ENCODE data around the gene TLR9.
A peak's percentile ranks its signal among the peaks of the same experiment; 100 is the strongest.
"Not testable (repeated sequence)": the region's sequence is repeated elsewhere in the genome, so short reads cannot be mapped to it uniquely, and the experiment has no call there.

TLR9 gene, protein sequence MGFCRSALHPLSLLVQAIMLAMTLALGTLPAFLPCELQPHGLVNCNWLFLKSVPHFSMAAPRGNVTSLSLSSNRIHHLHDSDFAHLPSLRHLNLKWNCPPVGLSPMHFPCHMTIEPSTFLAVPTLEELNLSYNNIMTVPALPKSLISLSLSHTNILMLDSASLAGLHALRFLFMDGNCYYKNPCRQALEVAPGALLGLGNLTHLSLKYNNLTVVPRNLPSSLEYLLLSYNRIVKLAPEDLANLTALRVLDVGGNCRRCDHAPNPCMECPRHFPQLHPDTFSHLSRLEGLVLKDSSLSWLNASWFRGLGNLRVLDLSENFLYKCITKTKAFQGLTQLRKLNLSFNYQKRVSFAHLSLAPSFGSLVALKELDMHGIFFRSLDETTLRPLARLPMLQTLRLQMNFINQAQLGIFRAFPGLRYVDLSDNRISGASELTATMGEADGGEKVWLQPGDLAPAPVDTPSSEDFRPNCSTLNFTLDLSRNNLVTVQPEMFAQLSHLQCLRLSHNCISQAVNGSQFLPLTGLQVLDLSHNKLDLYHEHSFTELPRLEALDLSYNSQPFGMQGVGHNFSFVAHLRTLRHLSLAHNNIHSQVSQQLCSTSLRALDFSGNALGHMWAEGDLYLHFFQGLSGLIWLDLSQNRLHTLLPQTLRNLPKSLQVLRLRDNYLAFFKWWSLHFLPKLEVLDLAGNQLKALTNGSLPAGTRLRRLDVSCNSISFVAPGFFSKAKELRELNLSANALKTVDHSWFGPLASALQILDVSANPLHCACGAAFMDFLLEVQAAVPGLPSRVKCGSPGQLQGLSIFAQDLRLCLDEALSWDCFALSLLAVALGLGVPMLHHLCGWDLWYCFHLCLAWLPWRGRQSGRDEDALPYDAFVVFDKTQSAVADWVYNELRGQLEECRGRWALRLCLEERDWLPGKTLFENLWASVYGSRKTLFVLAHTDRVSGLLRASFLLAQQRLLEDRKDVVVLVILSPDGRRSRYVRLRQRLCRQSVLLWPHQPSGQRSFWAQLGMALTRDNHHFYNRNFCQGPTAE

DNA sequence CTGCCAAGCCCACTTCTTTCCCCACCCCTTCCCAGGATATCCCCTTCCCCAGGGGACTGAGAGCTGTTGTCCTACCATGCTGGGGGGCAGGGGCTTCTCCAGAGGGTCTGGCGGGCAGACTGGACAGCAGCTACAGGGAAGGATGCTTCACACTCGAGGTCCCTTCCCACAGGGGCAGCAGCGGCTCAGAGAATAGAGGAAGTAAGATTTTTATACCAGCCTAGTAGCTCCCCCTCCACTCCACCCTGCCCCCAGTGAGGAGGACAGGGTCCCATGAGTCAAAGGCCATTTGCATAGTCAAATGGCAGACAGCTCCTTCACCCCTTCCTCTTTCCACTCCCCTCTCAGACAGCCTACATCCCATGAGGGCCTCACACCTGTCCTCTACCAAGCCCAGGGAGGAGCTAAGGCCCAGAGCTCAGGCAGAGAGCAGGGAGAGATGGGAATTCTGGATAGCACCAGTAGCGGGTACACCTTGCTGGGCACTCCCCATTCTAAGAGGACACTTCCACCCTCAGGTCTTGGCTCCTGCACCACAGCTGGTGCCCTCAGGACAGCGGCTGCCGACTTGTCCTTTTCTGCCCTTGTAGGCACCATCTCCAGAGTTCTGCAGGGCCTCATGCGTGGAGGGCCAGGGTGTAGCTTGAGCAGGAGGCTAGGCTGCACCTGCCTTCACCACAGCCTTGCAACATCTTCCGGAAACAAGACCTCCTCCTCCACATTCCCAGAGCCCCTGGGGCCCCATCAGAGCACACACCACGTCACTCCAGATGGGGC lies at the start of gene TLR9:
TLR9 (minus strand) TSS at position 194 of the 777 bp plus-strand sequence; CDS start at position 78, 116 bp downstream.
- peak; percentile 64 for DNase-seq

DNA sequence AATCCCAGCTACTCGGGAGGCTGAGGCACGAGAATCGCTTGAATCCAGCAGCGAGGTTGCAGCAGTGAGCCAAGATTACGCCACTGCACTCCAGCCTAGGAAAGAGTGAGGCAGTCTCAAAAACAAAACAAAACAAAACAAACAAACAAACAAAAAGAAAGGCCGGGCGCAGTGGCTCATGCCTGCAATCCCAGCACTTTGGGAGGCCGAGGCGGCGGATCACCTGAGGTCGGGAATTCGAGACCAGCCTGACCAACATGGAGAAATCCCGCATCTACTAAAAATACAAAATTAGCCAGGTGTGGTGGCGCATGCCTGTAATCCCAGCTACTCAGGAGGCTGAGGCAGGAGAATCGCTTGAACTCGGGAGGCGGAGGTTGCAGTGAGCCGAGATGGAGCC lies 49.3 kb upstream of the TLR9 start:
- not testable (repeated sequence) for DNase-seq

DNA sequence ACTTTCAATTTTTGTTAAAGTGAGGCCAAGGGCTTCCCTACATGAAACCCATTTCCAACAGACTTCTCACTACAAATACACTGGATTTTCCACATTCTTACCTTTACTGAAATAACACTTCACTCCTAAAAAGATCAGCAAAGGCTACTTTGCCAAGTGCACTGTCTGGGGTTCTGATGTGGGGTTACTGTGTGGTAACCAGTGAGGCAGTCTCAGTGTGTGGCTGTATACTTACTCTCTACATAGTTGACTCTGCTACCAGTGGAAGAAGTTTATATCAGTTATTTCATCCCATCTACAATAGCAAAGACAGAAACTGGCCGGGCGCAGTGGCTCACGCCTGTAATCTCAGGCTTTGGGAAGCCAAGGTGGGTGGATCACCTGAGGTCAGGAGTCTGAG lies 47.4 kb upstream of the TLR9 start:
- no peak for DNase-seq

DNA sequence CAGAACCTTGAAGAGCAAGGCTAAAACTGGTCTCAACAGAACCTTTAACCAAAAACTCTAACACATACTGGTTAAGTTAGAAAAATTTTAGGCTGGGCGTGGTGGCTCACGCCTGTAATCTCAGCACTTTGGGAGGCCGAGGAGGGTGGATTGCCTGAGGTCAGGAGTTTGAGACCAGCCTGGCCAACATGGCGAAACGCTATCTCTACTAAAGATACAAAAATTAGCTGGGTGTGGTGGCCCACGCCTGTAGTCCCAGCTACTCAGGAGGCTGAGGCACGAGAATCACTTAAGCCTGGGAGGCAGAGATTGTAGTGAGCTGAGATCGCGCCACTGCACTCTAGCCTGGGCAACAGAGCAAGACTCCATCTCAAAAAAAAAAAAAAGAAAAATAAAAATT lies 46.7 kb upstream of the TLR9 start:
- DNase-seq: not testable (repeated sequence)

DNA sequence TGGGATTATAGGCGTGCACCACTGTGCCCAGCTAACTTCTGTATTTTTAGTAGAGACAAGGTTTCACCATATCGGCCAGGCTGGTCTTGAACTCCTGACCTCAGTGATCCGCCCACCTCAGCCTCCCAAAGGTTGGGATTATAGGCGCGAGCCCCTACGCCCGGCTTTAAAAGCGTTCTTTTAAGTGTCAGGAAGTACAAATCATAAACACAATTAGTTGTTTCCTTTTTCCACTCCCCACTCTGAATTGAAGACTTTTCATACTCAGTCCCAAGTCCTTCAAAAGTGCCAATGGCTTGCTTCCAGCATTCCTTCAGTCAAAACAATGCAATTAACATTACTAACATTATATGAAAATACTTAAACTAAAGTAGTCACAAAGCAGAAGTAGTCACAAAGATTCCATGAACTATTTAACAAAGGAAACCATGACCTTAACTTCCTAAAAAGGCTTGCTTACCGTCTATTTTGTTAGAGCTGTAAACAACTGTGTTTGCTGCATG lies 44.9 kb upstream of the TLR9 start:
- no peak for DNase-seq

DNA sequence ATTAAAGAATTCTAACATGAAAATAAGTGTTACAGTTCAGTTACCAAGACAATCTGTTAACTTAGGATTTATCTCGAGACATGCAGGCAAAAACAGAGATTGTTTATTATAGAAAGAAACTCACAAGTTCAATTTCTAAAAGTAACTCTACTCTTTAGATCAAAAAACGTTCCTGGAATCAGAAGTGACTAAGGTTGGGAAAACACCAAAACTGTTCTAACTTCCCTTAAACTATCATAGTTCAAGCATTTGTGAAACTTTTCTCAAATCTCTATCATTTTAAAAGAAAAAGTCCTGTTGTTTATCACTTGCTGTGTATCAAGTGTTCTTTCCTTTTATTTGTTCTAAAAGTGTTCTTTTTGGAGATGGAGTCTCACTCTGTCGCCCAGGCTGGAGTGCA lies 44.3 kb upstream of the TLR9 start:
- DNase-seq: no peak

DNA sequence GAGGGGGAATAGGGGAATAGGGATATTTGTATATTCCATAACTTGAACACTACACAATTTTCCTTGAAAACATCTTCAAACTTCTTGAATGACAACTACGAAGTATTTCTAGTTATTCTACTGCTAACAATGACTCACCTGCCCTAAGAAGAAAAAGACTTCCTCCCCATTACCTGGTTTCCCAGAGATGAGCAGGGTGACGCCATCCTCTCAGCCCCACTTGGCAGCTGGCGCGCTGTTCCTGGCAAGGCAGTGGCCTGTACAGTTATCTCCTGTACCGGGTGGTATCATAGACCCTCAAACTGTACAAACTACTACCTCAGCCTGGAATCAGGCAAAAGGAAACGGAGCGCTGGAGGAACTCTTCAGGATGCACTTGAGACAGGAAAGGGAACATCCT lies 42.6 kb upstream of the TLR9 start:
- DNase-seq: no peak

DNA sequence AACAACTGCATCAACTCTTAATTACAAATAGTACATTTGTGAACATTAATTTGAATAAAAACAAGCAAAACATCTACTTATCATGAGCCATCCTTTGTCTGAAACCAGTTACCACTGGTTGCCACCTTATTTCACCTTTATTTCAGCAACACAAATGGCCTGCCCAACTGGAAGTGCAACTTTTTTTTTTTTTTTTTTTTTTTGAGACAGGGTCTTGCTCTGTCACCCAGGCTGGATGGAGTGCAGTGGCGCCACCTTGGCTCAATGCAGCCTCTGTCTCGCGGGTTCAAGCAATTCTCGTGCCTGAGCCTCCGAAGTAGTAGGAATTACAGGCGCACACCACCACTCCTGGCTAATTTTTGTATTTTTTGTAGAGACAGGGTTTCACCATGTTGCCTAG lies 39.9 kb upstream of the TLR9 start:
- DNase-seq: no peak

DNA sequence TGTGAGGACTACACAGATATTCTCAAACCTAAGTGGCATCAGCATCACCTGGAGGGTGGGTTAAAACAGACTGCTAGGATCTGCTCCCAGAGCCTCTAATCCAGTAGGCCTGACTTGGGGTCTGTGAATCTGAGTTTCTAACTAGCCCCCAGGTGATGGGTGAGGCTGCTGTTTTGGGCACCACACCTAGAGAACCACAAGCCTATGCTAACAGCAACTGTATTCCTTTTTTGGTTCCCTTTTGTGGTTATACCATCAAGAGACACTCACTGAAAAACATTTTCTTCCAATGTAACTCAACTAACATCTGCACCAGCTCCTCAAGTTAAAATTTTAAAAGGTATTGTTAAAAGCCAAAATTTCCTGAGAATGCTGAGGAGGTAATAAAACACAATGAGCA lies 37.0 kb upstream of the TLR9 start:
- no peak for DNase-seq

DNA sequence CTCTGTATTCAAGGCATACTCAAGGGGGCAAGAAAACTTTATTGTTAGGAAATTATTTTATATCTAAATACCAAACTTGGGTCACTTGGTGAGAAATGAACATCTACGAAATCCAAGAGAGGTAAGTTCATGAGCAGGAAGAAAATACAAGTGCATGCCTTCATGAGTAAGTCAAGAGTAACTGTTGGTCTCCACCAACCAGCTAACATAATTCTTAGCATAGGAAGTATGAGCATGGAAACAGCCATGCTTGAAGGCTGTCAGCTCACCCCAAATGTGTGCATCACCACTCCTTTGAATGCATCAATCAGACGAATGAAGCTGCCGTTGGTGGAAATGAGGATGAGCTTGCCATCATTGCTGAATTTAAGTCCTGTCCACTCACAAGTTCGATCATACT lies 34.0 kb upstream of the TLR9 start:
- no peak for DNase-seq

DNA sequence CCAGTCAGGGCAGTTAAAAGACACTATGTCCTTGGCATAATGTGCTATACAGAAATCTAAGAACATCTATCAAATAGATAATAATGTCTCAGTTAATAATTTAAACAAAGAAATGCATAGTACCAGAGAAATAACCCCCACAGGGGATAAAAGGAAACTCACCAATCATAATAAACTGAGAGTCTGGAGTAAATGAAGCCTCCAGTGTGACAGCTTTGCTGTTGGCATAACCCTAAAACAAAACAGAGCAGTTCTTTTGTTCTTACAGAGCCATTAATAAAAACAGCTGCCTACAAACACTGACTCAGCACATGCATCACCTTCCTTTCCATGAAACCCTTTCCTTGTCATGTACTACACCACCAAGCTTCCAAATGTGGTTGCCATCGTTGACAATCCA lies 33.6 kb upstream of the TLR9 start:
- no peak for DNase-seq

DNA sequence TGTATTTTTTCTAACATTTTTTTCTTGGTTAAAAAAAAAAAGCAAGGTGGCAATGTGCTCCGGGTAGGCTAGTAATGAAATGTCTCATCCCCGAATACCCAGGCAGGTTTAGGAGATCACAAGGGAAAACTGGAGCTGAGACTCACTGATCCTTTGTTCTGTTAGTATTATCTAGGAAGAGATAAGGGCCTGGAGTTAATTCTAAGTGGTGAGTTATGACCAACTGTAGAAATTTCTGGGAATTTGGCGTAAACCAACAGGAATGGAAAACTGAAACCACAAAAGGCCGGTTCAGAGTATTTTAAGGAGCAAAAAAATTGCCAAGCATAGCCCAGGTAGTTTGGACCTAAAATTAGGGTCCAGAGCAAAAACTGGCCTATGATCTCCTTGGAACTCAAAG lies 32.5 kb upstream of the TLR9 start:
- DNase-seq: no peak

DNA sequence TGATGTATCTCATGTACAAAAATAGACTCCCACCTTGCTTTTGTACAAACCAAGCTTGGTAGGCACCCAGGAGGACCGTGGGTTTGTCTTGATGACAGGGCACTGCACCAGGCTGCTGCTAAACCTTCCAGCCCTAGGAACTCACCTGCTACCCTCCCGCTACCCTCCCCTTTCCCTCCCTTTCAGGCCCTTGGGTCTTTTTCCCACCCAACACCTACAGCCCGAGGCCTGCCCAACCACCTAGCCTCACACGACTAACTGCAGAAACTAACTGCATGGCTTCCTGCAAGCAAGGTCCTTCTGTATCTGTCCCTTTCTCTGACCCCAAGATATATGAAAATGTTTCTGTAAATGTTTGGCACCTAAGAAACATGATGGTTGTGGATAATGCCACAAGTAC lies 31.2 kb upstream of the TLR9 start:
- DNase-seq: no peak

DNA sequence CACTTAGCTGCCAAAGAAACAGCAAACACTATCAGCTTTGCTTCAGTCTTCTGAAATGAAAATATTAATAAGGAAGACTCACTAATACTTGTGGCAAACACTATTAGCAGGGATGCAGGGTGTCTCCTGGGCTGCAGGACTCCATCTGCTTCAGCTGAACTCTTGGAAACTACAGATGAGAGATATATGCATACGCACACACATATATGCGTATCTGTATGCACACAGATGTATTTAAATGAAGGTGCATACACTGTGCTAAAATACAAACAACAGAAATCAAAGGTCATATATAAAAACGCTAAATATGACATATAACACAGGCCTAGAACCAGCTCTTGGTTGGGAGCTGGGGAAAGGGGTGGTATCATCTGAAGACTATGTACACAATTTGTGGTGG lies 30.7 kb upstream of the TLR9 start:
- DNase-seq: no peak

DNA sequence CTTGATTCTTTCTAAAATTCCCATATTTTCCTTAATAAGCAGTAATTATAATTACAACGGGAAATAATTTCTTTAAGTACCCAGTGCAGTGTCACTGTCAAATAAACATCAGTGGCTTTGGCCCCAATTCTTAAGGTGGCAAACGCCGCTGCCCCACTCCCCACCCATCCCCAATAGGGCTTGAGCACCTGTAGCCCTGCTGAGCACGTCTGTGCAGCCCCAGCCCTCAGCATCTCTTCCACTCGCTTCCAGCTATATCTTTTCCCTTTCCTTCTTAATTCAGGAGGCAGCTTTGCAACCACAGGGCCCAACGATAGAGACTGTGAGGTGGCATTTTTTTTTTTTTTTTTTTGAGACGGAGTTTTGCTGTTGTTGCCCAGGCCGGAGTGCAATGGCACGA lies 29.2 kb upstream of the TLR9 start:
- no peak for DNase-seq

DNA sequence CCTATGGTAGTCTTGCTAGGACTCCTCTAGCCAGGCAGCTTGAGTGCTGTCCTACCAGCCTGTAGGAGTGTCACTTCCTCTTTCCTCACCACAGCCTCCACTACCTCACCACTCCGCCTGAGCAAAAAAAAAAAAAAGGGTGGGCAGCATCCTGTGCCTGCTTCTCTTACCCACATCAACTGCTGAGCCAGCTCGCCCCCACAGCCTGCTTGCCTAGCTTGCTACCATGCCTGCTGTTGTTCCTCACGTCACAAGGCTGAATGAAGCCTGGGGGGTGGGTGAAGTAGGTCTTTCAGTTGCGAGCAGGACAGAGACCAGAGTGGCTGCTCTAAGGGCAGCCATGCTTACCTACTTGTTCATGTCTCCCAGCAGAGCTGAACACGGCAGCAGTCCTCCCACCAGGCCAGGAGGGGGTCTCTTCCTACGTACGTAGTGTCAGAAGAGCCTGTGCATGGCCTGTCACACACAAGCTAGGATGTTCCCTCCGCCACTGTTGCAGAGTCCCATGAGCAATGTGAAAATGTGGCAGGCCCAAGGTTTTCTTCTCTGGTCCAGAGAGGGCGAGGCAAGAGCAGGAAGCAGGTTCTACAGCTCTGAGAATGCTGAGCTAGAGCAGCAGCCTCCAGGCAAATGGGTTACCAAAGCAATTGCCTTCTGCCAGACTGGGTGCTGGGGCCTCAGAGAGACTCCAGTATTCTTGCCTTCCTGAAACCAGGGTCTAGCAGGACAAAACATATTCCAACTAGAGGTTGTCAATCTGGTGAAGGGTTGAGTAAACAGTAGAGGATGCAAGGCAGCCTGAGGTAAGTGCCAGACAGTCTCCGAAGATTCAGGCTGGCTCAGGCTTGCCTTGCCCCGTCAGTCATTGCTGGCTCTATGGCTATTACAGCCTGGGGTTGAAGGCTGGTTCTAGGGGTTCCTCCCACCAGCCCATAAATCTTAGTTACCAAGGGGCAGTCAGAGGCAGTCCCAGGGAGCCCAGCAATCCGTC lies 28.2 kb upstream of the TLR9 start:
- no peak for DNase-seq

DNA sequence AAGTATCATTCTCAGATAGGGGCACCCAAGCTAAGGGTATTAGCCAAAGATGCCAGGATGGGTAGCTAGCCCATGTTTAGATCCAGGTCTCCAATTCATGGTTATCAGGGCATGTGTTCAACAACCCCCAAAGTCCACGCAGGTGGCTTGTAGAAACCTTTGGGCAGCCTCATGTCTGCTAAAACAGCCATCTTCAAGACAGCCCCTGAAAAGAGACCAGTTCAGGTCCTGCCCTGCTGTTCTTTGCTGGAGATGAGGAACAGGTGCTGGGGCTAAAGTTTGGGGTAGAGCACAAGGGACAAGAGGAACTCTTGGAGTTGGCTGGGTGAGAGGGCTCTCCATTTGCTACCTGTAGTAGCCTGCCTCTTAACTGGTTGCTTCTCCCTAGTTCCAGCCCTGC lies 24.7 kb upstream of the TLR9 start:
- no peak for DNase-seq

DNA sequence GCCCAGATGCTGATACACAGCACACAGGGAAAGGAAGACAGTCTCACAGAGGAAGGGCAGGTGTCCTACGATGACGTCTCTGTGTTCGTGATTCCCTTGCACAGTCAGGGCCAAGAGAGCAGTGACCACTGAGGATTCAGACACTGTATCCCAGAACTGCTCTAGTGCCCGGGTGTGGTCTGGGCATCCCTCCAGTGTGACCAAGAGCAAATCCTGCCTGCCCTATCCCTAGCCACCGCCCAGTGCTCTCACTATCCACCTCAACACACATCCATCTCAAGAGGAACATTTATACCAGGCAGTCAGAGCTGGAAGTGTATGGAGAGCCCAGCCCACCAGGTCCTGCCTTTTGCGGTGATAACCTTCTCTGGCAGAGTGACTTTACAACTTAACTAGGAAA lies 24.2 kb upstream of the TLR9 start:
- no peak for DNase-seq

DNA sequence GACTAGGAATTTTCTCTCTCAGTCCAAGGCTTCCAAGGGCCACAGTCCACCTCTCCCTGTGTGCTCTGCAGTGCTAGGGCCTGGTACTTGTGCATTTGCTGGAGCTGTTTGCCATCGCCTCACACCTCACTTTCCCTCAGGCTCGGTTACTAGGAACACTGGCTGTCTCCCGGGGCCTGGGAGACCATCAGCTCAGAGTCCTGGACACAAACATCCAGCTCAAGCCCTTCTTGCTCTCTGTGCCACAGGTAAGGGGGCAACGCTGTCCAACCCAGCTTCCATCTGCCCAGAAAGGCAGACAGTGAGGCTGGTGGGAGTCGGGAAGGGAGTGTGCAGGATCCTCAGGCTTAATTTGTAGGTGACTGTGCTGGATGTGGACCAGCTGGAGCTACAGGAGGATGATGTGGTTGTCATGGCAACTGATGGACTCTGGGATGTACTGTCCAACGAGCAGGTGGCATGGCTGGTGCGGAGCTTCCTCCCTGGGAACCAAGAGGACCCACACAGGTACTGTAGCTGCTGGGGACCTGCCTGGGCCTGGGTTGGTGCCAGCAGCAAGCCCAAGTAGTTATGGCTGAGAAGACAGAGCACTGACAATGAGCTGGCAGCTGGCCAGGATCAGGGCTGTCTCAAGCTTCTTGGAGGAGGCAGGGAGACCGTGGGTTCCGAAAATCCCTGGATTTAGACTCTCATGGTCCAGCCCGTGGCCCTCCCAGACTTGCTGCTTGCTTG lies 23.5 kb upstream of the TLR9 start:
- no peak for DNase-seq

DNA sequence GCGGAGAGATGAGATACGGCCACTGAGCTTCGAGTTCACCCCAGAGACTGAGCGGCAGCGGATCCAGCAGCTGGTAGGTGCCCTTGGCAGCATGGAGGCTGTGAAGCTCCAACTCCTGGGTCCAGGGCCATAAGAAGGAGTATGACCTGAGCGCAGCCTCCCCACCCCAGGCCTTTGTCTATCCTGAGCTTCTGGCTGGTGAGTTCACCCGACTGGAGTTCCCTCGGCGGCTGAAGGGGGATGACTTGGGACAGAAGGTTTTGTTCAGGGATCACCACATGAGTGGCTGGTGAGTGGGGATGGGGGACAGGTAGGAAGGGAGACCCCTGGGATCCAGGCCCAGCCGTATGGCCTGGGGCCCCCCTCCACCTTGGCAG lies 22.7 kb upstream of the TLR9 start:
- no peak for DNase-seq
